SU-DHL-6 (cell line): ENCODE results near the gene MYO7B.

ENCODE experiments used
- H2AFZ ChIP-seq: fragments of 200-600 bp; sonication (generic); 2 replicates; pipeline ENCODE4 v1.6.1; 2014; ENCODE audit warnings: low read depth, mild to moderate bottlenecking, moderate library complexity, mixed read lengths, antibody characterized with exemption, low read length; ENCODE audit not compliant: severe bottlenecking
- H3F3A ChIP-seq: fragments of 200-600 bp; shearing (Covaris generic); 2 replicates; pipeline ENCODE4 v1.6.0; 2016; ENCODE audit warnings: antibody characterized with exemption, mild to moderate bottlenecking; ENCODE audit not compliant: insufficient read depth
- H3K27ac ChIP-seq: fragments of 200-600 bp; sonication (generic); 2 replicates; pipeline ENCODE4 v1.5.1; 2016; ENCODE audit warnings: low read depth, mild to moderate bottlenecking, low read length, moderate library complexity, mixed read lengths
- H3K27me3 ChIP-seq: fragments of 200-600 bp; sonication (generic), shearing (Covaris generic); 2 replicates; pipeline ENCODE4 v1.6.0; 2014; ENCODE audit warnings: mild to moderate bottlenecking, low read length
- H3K36me3 ChIP-seq: fragments of 200-600 bp; sonication (generic); 2 replicates; pipeline ENCODE4 v1.6.1; 2014; ENCODE audit warnings: mild to moderate bottlenecking, low read length, mixed read lengths
- H3K4me2 ChIP-seq: fragments of 300-600, 200-600 bp; shearing (Covaris generic), sonication (generic); 2 replicates; pipeline ENCODE4 v1.6.0; 2014; ENCODE audit warnings: low read length, low read depth, mild to moderate bottlenecking; ENCODE audit not compliant: poor library complexity, severe bottlenecking
- H3K4me3 ChIP-seq: fragments of 200-600 bp; sonication (generic); 2 replicates; pipeline ENCODE4 v1.5.1; 2014; ENCODE audit warnings: antibody characterized with exemption, low read length, mild to moderate bottlenecking, mixed read lengths; ENCODE audit not compliant: insufficient read depth, poor library complexity, severe bottlenecking
- H3K79me2 ChIP-seq: fragments of 200-600 bp; sonication (generic); 2 replicates; pipeline ENCODE4 v1.6.1; 2014; ENCODE audit warnings: mild to moderate bottlenecking, low read length, moderate library complexity; ENCODE audit not compliant: insufficient read depth
- H3K9ac ChIP-seq: fragments of 200-600 bp; sonication (generic); 2 replicates; pipeline ENCODE4 v1.7.0; 2014; ENCODE audit warnings: mild to moderate bottlenecking, low read length
- H3K9me2 ChIP-seq: fragments of 200-600 bp; sonication (generic); replicated peaks from 2 replicates; pipeline ENCODE4 v1.6.1; 2014; ENCODE audit warnings: low read length; ENCODE audit not compliant: insufficient read depth
- H3K9me3 ChIP-seq: fragments of 200-600 bp; sonication (generic); 2 replicates; pipeline ENCODE4 v1.6.1; 2014; ENCODE audit warnings: low read length, mixed read lengths; ENCODE audit not compliant: insufficient read depth
- H4K20me1 ChIP-seq: fragments of 200-600 bp; sonication (generic); 2 replicates; pipeline ENCODE4 v1.6.1; 2014; ENCODE audit warnings: low read depth, mild to moderate bottlenecking, antibody characterized with exemption, low read length, moderate library complexity, mixed read lengths
- CTCF ChIP-seq: fragments of 200-600 bp; sonication (generic); IDR thresholded peaks from one replicate; pipeline ENCODE4 v1.5.1; 2017; ENCODE audit warnings: antibody characterized with exemption, mild to moderate bottlenecking, low read length, moderate library complexity; ENCODE audit not compliant: insufficient read depth, poor library complexity, severe bottlenecking
- EZH2phosphoT487 ChIP-seq: fragments of 200-600 bp; sonication (generic), shearing (Covaris generic); conservative IDR thresholded peaks from 2 replicates; pipeline ENCODE4 v1.6.1; 2018; ENCODE audit warnings: mild to moderate bottlenecking, antibody characterized with exemption, low read length, moderate library complexity, mixed read lengths

MYO7B gene

GRCh38 chr2:127614731-127615130, 79.2 kb downstream of the MYO7B start:
- no peak overlapping the region for H3K9ac ChIP-seq
- no peak overlapping the region for H2AFZ ChIP-seq
- no peaks in the 10 kb centered on the region for H3F3A ChIP-seq
- H3K9me2 ChIP-seq, result no peaks in the 10 kb centered on the region
- H4K20me1 ChIP-seq, result no peaks in the 10 kb centered on the region
- no peaks in the 10 kb centered on the region for H3K9me3 ChIP-seq
- H3K27me3 ChIP-seq, result no peaks in the 10 kb centered on the region
- H3K27ac ChIP-seq, result no peak overlapping the region
- no peak overlapping the region for H3K4me3 ChIP-seq
- TF ChIP-seq CTCF (no peak), EZH2phosphoT487 (no peak)
- H3K36me3 ChIP-seq, result no peaks in the 10 kb centered on the region
- H3K4me2 ChIP-seq, result no peak overlapping the region
- H3K79me2 ChIP-seq, result no peaks in the 10 kb centered on the region

- Histone ChIP-seq H3K27ac (no peak overlapping the region), H3K9ac (no peak overlapping the region), H3K79me2 (no peaks in the 10 kb centered on the region), H3K4me3 (no peak overlapping the region), H2AFZ (no peak overlapping the region), H3K27me3 (no peaks in the 10 kb centered on the region), H3K36me3 (no peaks in the 10 kb centered on the region), H3K9me2 (no peaks in the 10 kb centered on the region), H4K20me1 (no peaks in the 10 kb centered on the region), H3F3A (no peaks in the 10 kb centered on the region), H3K4me2 (no peak overlapping the region), H3K9me3 (no peaks in the 10 kb centered on the region)
- TF ChIP-seq EZH2phosphoT487 (no peak), CTCF (no peak)
Observed at GRCh38 chr2:127615511-127616166, 80.2 kb downstream of the MYO7B start.

GRCh38 chr2:127618551-127619202, 83.2 kb downstream of the MYO7B start:
- Histone ChIP-seq H3K9ac (no peak overlapping the region), H3K4me2 (no peak overlapping the region), H3F3A (no peaks in the 10 kb centered on the region), H3K27ac (no peak overlapping the region), H4K20me1 (no peaks in the 10 kb centered on the region), H3K9me3 (no peaks in the 10 kb centered on the region), H3K4me3 (no peak overlapping the region), H3K79me2 (no peaks in the 10 kb centered on the region), H2AFZ (no peak overlapping the region), H3K27me3 (no peaks in the 10 kb centered on the region), H3K36me3 (no peaks in the 10 kb centered on the region), H3K9me2 (no peaks in the 10 kb centered on the region)
- TF ChIP-seq EZH2phosphoT487 (no peak), CTCF (no peak)
